Thoracic aorta (tissue), 2 donors: Measurements from ENCODE around the gene EIF2A. TPM values are rescaled to one million over a fixed set of nuclear protein-coding genes. Genes with fewer than 3 reads are reported as not detected.

ENCODE experiments used
- ATAC-seq: fragments of 150-250 bp; one replicate; pipeline ENCODE4 v1.8.0; 2017; ENCODE audit warnings: low read depth; ENCODE audit not compliant: insufficient number of reproducible peaks, low FRiP score
- DNase-seq: peaks from one replicate; pipeline ENCODE4 v3.0.0-alpha.2; 2020; ENCODE audit warnings: low spot score
- H3K27ac ChIP-seq, 2 donors: fragments of 200-600 bp; sonication (generic); 1 replicate in 1 of 2; 2 replicates in 1 of 2; pipeline ENCODE4 v1.5.1; 2016; ENCODE audit warnings: mild to moderate bottlenecking in 2 of 2, moderate library complexity in 2 of 2
- H3K27me3 ChIP-seq: fragments of 200-600 bp; sonication (generic); replicated peaks from 2 replicates; pipeline ENCODE4 v1.6.0; 2016; ENCODE audit warnings: mild to moderate bottlenecking; ENCODE audit not compliant: insufficient read depth
- H3K36me3 ChIP-seq: fragments of 200-600 bp; sonication (generic); one replicate; pipeline ENCODE4 v1.5.1; 2016
- H3K4me1 ChIP-seq, 2 donors: fragments of 200-600 bp; sonication (generic); 1 replicate in 1 of 2; 2 replicates in 1 of 2; pipeline versions ENCODE4 v1.5.1 to v1.6.0; 2016; ENCODE audit warnings: low read depth in 2 of 2, mild to moderate bottlenecking in 1 of 2; ENCODE audit not compliant: control insufficient read depth in 1 of 2
- H3K4me3 ChIP-seq: fragments of 200-600 bp; sonication (generic); 2 replicates; pipeline ENCODE4 v1.5.1; 2016; ENCODE audit warnings: mild to moderate bottlenecking
- H3K9me3 ChIP-seq: fragments of 200-600 bp; sonication (generic); 2 replicates; pipeline ENCODE4 v1.5.1; 2016
- CTCF ChIP-seq: fragments of 200-600 bp; sonication (generic); IDR thresholded peaks from one replicate; pipeline ENCODE4 v1.5.1; 2019; ENCODE audit warnings: antibody characterized with exemption
- total RNA-seq, 2 donors: library from RNA; depleted of rRNA; stranded (reverse); fragments of >200 nt; gene quantifications; one replicate each; pipeline versions ENCODE4 v1.1.0 to v1.2.3, GENCODE V29; 2016

EIF2A gene
- total RNA-seq, 2 donors from 2014 or later: 124 to 173 TPM

GRCh38 chr3:150547045-150547741 lies 606 bp downstream of the EIF2A start:
- DNase-seq (no peak), ATAC-seq (no peak)
- no peak for TF ChIP-seq CTCF
- no peaks in the 10 kb centered on the region for H3K27me3 ChIP-seq
- H3K36me3 ChIP-seq: peaks cover 8% of the 10 kb centered on the region
- H3K9me3 ChIP-seq: no peaks in the 10 kb centered on the region
- H3K4me1 ChIP-seq: peaks cover 34 to 42% of the 10 kb centered on the region in 2 donors
- peak overlapping the region; percentile 89 to 100 for H3K27ac ChIP-seq
- H3K4me3 ChIP-seq: peak overlapping the region; percentile 98

- Histone ChIP-seq H3K4me1 (no peaks in the 10 kb centered on the region), H3K4me3 (no peak overlapping the region), H3K36me3 (peaks cover 10% of the 10 kb centered on the region), H3K9me3 (no peaks in the 10 kb centered on the region), H3K27me3 (no peaks in the 10 kb centered on the region), H3K27ac (no peak overlapping the region)
- TF ChIP-seq CTCF: no peak
- DNase-seq: no peak
- ATAC-seq: no peak
Observed at GRCh38 chr3:150555859-150556436, 9.4 kb downstream of the EIF2A start.

- Histone ChIP-seq H3K9me3 (no peaks in the 10 kb centered on the region), H3K27me3 (no peaks in the 10 kb centered on the region), H3K4me3 (no peak overlapping the region), H3K27ac (no peak overlapping the region), H3K36me3 (peaks cover 10% of the 10 kb centered on the region), H3K4me1 (no peaks in the 10 kb centered on the region)
- no peak for DNase-seq
- no peak for TF ChIP-seq CTCF
- no peak for ATAC-seq
Observed at GRCh38 chr3:150556792-150557191, 10.2 kb downstream of the EIF2A start.

GRCh38 chr3:150557725-150558124 lies 11.1 kb downstream of the EIF2A start:
- ATAC-seq: no peak
- H3K9me3 ChIP-seq: no peaks in the 10 kb centered on the region
- no peak for DNase-seq
- no peak overlapping the region for H3K27ac ChIP-seq
- H3K4me3 ChIP-seq: no peak overlapping the region
- peaks cover 10% of the 10 kb centered on the region for H3K36me3 ChIP-seq
- TF ChIP-seq CTCF: no peak
- H3K4me1 ChIP-seq: no peaks in the 10 kb centered on the region
- no peaks in the 10 kb centered on the region for H3K27me3 ChIP-seq

GRCh38 chr3:150564243-150564642 lies 17.7 kb downstream of the EIF2A start:
- peaks cover 15% of the 10 kb centered on the region for H3K36me3 ChIP-seq

More at GRCh38 chr3:150564243-150564642, 17.7 kb downstream of the EIF2A start:
- no peak for ATAC-seq
- Histone ChIP-seq H3K4me1 (no peaks in the 10 kb centered on the region), H3K4me3 (no peak overlapping the region), H3K27ac (no peak overlapping the region), H3K27me3 (no peaks in the 10 kb centered on the region), H3K9me3 (no peaks in the 10 kb centered on the region)
- no peak for DNase-seq
- no peak for TF ChIP-seq CTCF
